Sigmoid colon (tissue), 4 donors: ENCODE results near the gene FFAR1.

ENCODE experiments used
- EP300 ChIP-seq, 4 donors: sonication (generic); formaldehyde crosslinking; IDR thresholded peaks; one replicate each; pipeline ENCODE4 v1.6.1; 2017; ENCODE audit warnings: antibody characterized with exemption in 4 of 4
- TF ChIP-seq, protein P1 (sequence below), 4 experiments: fragments of 450-650 bp in 3 of 4; fragments of 200-600 bp in 1 of 4; IDR thresholded peaks; one replicate each; pipeline ENCODE4 v1.5.1; 2016 to 2019; ENCODE audit warnings: antibody characterized with exemption in 4 of 4, mild to moderate bottlenecking in 3 of 4, moderate library complexity in 2 of 4

DNA sequence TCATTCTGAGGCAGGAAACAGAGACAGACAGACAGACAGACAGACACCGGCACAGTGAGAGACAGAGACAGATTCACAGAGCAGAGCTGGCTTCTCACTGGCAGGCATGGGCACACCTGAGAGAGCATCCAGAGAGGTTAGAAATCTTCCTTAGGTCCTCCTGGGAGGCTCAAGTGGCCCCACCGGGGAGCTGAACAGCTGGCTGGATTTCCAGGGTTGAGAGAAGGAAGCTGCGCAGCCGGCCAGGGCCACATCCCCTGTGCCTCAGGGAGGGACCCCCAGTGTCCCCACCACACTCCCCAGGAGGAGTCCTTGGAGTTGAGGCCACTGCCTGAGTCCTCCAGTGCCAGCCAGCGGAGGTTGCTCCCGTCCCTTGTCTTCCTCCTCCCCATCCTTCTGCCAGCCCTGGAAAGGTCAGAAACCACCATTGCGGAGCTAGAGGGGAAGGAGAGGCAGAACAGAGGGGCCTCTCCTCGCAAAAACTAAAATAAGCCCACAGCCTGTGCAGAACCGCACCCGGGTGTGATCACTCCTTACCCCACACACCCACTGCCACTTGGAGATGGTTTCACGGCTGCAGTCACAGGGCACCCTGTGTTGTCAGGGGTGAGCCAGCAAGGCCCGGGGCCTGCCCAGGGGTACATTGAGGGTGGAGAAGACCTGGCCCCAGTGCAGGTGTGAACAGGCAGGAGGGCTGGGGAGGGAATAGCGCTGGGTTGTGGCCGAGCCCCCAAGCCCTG is 14.7 kb downstream of the FFAR1 start:
- no peak for TF ChIP-seq EP300 (IDR thresholded peaks at IDR 0.05)
- TF ChIP-seq, protein P1, sequence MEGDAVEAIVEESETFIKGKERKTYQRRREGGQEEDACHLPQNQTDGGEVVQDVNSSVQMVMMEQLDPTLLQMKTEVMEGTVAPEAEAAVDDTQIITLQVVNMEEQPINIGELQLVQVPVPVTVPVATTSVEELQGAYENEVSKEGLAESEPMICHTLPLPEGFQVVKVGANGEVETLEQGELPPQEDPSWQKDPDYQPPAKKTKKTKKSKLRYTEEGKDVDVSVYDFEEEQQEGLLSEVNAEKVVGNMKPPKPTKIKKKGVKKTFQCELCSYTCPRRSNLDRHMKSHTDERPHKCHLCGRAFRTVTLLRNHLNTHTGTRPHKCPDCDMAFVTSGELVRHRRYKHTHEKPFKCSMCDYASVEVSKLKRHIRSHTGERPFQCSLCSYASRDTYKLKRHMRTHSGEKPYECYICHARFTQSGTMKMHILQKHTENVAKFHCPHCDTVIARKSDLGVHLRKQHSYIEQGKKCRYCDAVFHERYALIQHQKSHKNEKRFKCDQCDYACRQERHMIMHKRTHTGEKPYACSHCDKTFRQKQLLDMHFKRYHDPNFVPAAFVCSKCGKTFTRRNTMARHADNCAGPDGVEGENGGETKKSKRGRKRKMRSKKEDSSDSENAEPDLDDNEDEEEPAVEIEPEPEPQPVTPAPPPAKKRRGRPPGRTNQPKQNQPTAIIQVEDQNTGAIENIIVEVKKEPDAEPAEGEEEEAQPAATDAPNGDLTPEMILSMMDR (IDR thresholded peaks at IDR 0.05), result no peak
